ENCODE measurements around the gene KDM5B.

- TF ChIP-seq JUNB (CRISPR knock-in tag; conservative IDR thresholded peaks at IDR 0.05) (no peak), NONO (IDR thresholded peaks at IDR 0.05; ENCODE audit: low read depth in 2 of 2, low read length in 1 of 2) (no peak), ZBTB1 (CRISPR knock-in tag; IDR thresholded peaks at IDR 0.05; ENCODE audit: borderline replicate concordance, low read depth) (no peak), ZEB2 (IDR thresholded peaks at IDR 0.05) (no peak), POLR2A (conservative IDR thresholded peaks at IDR 0.05) (no peak), CGGBP1 (CRISPR knock-in tag; IDR thresholded peaks at IDR 0.05) (no peak), MCM7 (IDR thresholded peaks at IDR 0.05) (no peak), NFXL1 (CRISPR knock-in tag; IDR thresholded peaks at IDR 0.05) (no peak), TEAD2 (tag; IDR thresholded peaks at IDR 0.05) (no peak), FOS (IDR thresholded peaks at IDR 0.05; ENCODE audit: extremely low read depth, insufficient read length) (no peak)
- TF ChIP-seq, protein P1, sequence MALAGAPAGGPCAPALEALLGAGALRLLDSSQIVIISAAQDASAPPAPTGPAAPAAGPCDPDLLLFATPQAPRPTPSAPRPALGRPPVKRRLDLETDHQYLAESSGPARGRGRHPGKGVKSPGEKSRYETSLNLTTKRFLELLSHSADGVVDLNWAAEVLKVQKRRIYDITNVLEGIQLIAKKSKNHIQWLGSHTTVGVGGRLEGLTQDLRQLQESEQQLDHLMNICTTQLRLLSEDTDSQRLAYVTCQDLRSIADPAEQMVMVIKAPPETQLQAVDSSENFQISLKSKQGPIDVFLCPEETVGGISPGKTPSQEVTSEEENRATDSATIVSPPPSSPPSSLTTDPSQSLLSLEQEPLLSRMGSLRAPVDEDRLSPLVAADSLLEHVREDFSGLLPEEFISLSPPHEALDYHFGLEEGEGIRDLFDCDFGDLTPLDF (CRISPR knock-in tag; IDR thresholded peaks at IDR 0.05) = no peak
Observed at GRCh38 chr1:202680586-202681352, 127.5 kb downstream of the KDM5B start.

All from K562 (cell line).